ENCODE measurements around the gene HSPB7. TPM values are rescaled to one million over a fixed set of nuclear protein-coding genes. Genes with fewer than 3 reads are reported as not detected.
"Not testable (repeated sequence)": the region's sequence is repeated elsewhere in the genome, so short reads cannot be mapped to it uniquely, and the experiment has no call there.

The HSPB7 gene
- total and polyA plus RNA-seq, 2 donors (not counting 1 experiment from before 2014, with no cell fraction given): 4.5 to 10.1 TPM

- Histone ChIP-seq H4K20me1 (ENCODE audit: control insufficient read depth, extremely low read depth, insufficient read depth, low read length) (no peaks in the 10 kb centered on the region), H2AFZ (ENCODE audit: low read length) (no peak overlapping the region), H3K27ac (ENCODE audit: insufficient read depth, low read length) (no peak overlapping the region), H3K4me3 (replicated peaks in 1 of 4; ENCODE audit: control extremely low read depth in 1 of 4, insufficient read depth in 1 of 4, low read depth in 3 of 4, low read length in 4 of 4) (no peak overlapping the region), H3K9ac (ENCODE audit: insufficient read depth, low read length) (no peak overlapping the region), H3K4me1 (ENCODE audit: control insufficient read depth, extremely low read depth, insufficient read depth, low read length) (no peaks in the 10 kb centered on the region), H3K79me2 (ENCODE audit: control insufficient read depth, insufficient read depth, low read length) (no peaks in the 10 kb centered on the region), H3K9me3 (ENCODE audit: control insufficient read depth, insufficient read depth, low read depth, low read length) (no peaks in the 10 kb centered on the region), H3K36me3 (ENCODE audit: control insufficient read depth, insufficient read depth, low read length) (no peaks in the 10 kb centered on the region), H3K4me2 (ENCODE audit: extremely low read depth, insufficient read depth, low read length) (no peak overlapping the region), H3K27me3 (ENCODE audit: control insufficient read depth, insufficient read depth, low read length) (no peaks in the 10 kb centered on the region)
- TF ChIP-seq EZH2 (IDR thresholded peaks at IDR 0.05; ENCODE audit: low read length, missing control alignments): no peak
- TF ChIP-seq CTCF (conservative IDR thresholded peaks at IDR 0.05 in 1 of 2, IDR thresholded peaks at IDR 0.05 in 1 of 2; ENCODE audit: low read depth in 1 of 2, low read length in 2 of 2): no peak
- no peak for DNase-seq (ENCODE audit: low read depth in 2 of 2)
Observed at GRCh38 chr1:16053781-16054502, 36.1 kb upstream of the HSPB7 start.

- not testable (repeated sequence) for H3K4me2 ChIP-seq (ENCODE audit: extremely low read depth, insufficient read depth, low read length); H3K4me1 ChIP-seq (ENCODE audit: control insufficient read depth, extremely low read depth, insufficient read depth, low read length); H2AFZ ChIP-seq (ENCODE audit: low read length); H3K79me2 ChIP-seq (ENCODE audit: control insufficient read depth, insufficient read depth, low read length); H3K36me3 ChIP-seq (ENCODE audit: control insufficient read depth, insufficient read depth, low read length); H3K27me3 ChIP-seq (ENCODE audit: control insufficient read depth, insufficient read depth, low read length); H3K4me3 ChIP-seq (replicated peaks in 1 of 4; ENCODE audit: control extremely low read depth in 1 of 4, insufficient read depth in 1 of 4, low read depth in 3 of 4, low read length in 4 of 4); DNase-seq (ENCODE audit: low read depth in 2 of 2); H3K27ac ChIP-seq (ENCODE audit: insufficient read depth, low read length); H4K20me1 ChIP-seq (ENCODE audit: control insufficient read depth, extremely low read depth, insufficient read depth, low read length); H3K9ac ChIP-seq (ENCODE audit: insufficient read depth, low read length); H3K9me3 ChIP-seq (ENCODE audit: control insufficient read depth, insufficient read depth, low read depth, low read length)
Observed at GRCh38 chr1:16051949-16052348, 34.1 kb upstream of the HSPB7 start.

GRCh38 chr1:16051039-16051438 lies 33.2 kb upstream of the HSPB7 start:
- Histone ChIP-seq H3K9me3 (ENCODE audit: control insufficient read depth, insufficient read depth, low read depth, low read length) (no peaks in the 10 kb centered on the region), H3K36me3 (ENCODE audit: control insufficient read depth, insufficient read depth, low read length) (no peaks in the 10 kb centered on the region), H3K27me3 (ENCODE audit: control insufficient read depth, insufficient read depth, low read length) (no peaks in the 10 kb centered on the region), H3K9ac (ENCODE audit: insufficient read depth, low read length) (no peak overlapping the region), H3K4me3 (replicated peaks in 1 of 4; ENCODE audit: control extremely low read depth in 1 of 4, insufficient read depth in 1 of 4, low read depth in 3 of 4, low read length in 4 of 4) (no peak overlapping the region), H3K4me2 (ENCODE audit: extremely low read depth, insufficient read depth, low read length) (no peak overlapping the region), H4K20me1 (ENCODE audit: control insufficient read depth, extremely low read depth, insufficient read depth, low read length) (no peaks in the 10 kb centered on the region), H3K4me1 (ENCODE audit: control insufficient read depth, extremely low read depth, insufficient read depth, low read length) (no peaks in the 10 kb centered on the region), H2AFZ (ENCODE audit: low read length) (no peak overlapping the region), H3K27ac (ENCODE audit: insufficient read depth, low read length) (no peak overlapping the region), H3K79me2 (ENCODE audit: control insufficient read depth, insufficient read depth, low read length) (no peaks in the 10 kb centered on the region)
- no peak for DNase-seq (ENCODE audit: low read depth in 2 of 2)
- TF ChIP-seq CTCF (conservative IDR thresholded peaks at IDR 0.05 in 1 of 2, IDR thresholded peaks at IDR 0.05 in 1 of 2; ENCODE audit: low read depth in 1 of 2, low read length in 2 of 2) (no peak), EZH2 (IDR thresholded peaks at IDR 0.05; ENCODE audit: low read length, missing control alignments) (no peak)

Data from fibroblast of lung (primary cell).